Lower leg skin (tissue), 3 donors: Measurements from ENCODE around the gene CCL22.

Source experiments
- POLR2A ChIP-seq, 2 donors: fragments of 450-650 bp; IDR thresholded peaks; one replicate each; pipeline ENCODE4 v1.6.1; 2016 to 2017; ENCODE audit warnings: antibody characterized with exemption in 2 of 2, mild to moderate bottlenecking in 1 of 2, moderate library complexity in 1 of 2
- TF ChIP-seq, protein P1 (sequence below), 3 donors: fragments of 450-650 bp; IDR thresholded peaks; one replicate each; pipeline ENCODE4 v1.5.1; 2016; ENCODE audit warnings: antibody characterized with exemption in 3 of 3, mild to moderate bottlenecking in 3 of 3, moderate library complexity in 2 of 3

DNA sequence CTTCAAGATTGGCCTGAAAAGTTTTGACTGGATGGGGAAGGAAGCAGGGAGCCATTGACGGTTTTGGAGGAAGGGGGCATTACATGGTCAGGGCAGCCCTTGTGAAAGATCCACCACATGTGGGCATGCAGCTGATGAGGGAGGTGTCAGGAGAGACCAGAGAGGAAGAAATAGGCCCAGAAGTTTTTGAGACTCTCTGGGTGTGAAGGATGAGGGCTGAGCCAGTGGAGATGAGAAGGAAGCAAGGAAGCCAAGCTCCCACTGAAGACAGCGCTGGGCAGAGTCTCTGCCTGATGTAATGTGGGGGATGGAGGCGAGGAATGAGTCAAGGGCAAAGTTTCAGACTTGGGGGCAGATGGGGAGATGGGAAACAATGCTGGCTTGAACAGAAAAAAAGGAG is 46.5 kb downstream of the CCL22 start:
- TF ChIP-seq, protein P1, sequence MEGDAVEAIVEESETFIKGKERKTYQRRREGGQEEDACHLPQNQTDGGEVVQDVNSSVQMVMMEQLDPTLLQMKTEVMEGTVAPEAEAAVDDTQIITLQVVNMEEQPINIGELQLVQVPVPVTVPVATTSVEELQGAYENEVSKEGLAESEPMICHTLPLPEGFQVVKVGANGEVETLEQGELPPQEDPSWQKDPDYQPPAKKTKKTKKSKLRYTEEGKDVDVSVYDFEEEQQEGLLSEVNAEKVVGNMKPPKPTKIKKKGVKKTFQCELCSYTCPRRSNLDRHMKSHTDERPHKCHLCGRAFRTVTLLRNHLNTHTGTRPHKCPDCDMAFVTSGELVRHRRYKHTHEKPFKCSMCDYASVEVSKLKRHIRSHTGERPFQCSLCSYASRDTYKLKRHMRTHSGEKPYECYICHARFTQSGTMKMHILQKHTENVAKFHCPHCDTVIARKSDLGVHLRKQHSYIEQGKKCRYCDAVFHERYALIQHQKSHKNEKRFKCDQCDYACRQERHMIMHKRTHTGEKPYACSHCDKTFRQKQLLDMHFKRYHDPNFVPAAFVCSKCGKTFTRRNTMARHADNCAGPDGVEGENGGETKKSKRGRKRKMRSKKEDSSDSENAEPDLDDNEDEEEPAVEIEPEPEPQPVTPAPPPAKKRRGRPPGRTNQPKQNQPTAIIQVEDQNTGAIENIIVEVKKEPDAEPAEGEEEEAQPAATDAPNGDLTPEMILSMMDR (IDR thresholded peaks at IDR 0.05), result no peak
- TF ChIP-seq POLR2A (IDR thresholded peaks at IDR 0.05), result no peak
